ENCODE measurements around the gene GOLIM4. TPM values are rescaled to one million over a fixed set of nuclear protein-coding genes. Genes with fewer than 3 reads are reported as not detected.

Gene GOLIM4
- total and polyA plus RNA-seq, 2 of the 13 experiments (the other 11 are each of a cell fraction or from before 2014, with no cell fraction given) = 10.9 to 47.7 TPM

DNA sequence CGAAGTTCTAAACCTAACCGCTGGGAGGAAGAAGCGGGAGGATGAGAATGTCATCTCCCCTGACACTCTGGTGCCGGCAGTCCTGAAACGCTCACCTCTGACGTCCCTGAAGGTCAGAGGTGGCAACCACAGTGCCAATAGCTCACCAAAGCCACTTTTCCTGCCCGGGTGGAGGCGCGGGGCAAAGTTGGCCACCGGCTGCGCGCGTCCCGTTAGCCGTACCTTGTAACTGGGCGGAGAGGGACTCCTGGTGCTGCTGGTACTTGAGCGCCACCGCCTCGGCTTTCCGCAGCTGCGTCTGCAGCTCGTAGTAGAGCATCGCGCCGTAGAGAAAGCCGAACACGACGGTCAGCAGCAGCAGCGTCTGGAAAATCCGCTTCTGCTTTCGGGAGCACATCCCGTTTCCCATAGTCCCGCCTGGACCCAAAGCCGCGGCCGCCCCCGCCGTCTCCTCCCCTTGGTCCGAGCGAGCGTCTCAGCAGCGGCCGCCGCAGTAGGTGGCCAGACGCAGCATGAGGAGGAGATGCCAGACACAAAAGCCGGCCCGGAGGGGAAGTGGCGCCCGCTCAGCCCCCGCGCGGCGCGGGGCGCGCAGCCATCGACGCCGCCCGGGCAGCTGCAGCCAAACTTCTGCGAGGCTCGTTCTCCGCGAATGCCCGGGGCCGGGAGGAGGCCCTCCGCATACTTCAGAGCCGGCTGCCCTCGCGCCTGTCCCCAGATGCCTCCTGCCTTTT is 680 bp downstream of the GOLIM4 start (continued):
- TF ChIP-seq, protein P1, sequence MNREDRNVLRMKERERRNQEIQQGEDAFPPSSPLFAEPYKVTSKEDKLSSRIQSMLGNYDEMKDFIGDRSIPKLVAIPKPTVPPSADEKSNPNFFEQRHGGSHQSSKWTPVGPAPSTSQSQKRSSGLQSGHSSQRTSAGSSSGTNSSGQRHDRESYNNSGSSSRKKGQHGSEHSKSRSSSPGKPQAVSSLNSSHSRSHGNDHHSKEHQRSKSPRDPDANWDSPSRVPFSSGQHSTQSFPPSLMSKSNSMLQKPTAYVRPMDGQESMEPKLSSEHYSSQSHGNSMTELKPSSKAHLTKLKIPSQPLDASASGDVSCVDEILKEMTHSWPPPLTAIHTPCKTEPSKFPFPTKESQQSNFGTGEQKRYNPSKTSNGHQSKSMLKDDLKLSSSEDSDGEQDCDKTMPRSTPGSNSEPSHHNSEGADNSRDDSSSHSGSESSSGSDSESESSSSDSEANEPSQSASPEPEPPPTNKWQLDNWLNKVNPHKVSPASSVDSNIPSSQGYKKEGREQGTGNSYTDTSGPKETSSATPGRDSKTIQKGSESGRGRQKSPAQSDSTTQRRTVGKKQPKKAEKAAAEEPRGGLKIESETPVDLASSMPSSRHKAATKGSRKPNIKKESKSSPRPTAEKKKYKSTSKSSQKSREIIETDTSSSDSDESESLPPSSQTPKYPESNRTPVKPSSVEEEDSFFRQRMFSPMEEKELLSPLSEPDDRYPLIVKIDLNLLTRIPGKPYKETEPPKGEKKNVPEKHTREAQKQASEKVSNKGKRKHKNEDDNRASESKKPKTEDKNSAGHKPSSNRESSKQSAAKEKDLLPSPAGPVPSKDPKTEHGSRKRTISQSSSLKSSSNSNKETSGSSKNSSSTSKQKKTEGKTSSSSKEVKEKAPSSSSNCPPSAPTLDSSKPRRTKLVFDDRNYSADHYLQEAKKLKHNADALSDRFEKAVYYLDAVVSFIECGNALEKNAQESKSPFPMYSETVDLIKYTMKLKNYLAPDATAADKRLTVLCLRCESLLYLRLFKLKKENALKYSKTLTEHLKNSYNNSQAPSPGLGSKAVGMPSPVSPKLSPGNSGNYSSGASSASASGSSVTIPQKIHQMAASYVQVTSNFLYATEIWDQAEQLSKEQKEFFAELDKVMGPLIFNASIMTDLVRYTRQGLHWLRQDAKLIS (CRISPR knock-in tag; IDR thresholded peaks at IDR 0.05) = no peak
- TF ChIP-seq ZSCAN20 (CRISPR knock-in tag; IDR thresholded peaks at IDR 0.05; ENCODE audit: borderline replicate concordance) = no peak; the same call in 1 of the 2 replicates
- peak; percentile 86 for TF ChIP-seq AGO2 (optimal IDR thresholded peaks at IDR 0.05; ENCODE audit: low read depth, low read length)
- no peak; the same call in 1 of the 2 replicates for TF ChIP-seq ZFX (CRISPR knock-in tag; IDR thresholded peaks at IDR 0.05; ENCODE audit: low read depth)
- TF ChIP-seq, protein P2, sequence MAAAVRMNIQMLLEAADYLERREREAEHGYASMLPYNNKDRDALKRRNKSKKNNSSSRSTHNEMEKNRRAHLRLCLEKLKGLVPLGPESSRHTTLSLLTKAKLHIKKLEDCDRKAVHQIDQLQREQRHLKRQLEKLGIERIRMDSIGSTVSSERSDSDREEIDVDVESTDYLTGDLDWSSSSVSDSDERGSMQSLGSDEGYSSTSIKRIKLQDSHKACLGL (CRISPR knock-in tag; IDR thresholded peaks at IDR 0.05) = no peak
- TF ChIP-seq, protein P3, sequence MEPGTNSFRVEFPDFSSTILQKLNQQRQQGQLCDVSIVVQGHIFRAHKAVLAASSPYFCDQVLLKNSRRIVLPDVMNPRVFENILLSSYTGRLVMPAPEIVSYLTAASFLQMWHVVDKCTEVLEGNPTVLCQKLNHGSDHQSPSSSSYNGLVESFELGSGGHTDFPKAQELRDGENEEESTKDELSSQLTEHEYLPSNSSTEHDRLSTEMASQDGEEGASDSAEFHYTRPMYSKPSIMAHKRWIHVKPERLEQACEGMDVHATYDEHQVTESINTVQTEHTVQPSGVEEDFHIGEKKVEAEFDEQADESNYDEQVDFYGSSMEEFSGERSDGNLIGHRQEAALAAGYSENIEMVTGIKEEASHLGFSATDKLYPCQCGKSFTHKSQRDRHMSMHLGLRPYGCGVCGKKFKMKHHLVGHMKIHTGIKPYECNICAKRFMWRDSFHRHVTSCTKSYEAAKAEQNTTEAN (CRISPR knock-in tag; conservative IDR thresholded peaks at IDR 0.05) = no peak
- TF ChIP-seq, protein P4, sequence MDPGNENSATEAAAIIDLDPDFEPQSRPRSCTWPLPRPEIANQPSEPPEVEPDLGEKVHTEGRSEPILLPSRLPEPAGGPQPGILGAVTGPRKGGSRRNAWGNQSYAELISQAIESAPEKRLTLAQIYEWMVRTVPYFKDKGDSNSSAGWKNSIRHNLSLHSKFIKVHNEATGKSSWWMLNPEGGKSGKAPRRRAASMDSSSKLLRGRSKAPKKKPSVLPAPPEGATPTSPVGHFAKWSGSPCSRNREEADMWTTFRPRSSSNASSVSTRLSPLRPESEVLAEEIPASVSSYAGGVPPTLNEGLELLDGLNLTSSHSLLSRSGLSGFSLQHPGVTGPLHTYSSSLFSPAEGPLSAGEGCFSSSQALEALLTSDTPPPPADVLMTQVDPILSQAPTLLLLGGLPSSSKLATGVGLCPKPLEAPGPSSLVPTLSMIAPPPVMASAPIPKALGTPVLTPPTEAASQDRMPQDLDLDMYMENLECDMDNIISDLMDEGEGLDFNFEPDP (CRISPR knock-in tag; conservative IDR thresholded peaks at IDR 0.05) = no peak
- TF ChIP-seq, protein P5, sequence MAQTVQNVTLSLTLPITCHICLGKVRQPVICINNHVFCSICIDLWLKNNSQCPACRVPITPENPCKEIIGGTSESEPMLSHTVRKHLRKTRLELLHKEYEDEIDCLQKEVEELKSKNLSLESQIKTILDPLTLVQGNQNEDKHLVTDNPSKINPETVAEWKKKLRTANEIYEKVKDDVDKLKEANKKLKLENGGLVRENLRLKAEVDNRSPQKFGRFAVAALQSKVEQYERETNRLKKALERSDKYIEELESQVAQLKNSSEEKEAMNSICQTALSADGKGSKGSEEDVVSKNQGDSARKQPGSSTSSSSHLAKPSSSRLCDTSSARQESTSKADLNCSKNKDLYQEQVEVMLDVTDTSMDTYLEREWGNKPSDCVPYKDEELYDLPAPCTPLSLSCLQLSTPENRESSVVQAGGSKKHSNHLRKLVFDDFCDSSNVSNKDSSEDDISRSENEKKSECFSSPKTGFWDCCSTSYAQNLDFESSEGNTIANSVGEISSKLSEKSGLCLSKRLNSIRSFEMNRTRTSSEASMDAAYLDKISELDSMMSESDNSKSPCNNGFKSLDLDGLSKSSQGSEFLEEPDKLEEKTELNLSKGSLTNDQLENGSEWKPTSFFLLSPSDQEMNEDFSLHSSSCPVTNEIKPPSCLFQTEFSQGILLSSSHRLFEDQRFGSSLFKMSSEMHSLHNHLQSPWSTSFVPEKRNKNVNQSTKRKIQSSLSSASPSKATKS (CRISPR knock-in tag; IDR thresholded peaks at IDR 0.05) = no peak
- no peak for TF ChIP-seq BCL6 (CRISPR knock-in tag; IDR thresholded peaks at IDR 0.05)
- TF ChIP-seq ZNF20 (CRISPR knock-in tag; IDR thresholded peaks at IDR 0.05) = no peak
- TF ChIP-seq NFE2L2 (IDR thresholded peaks at IDR 0.05; ENCODE audit: low read length) = no peak
- no peak for TF ChIP-seq TOE1 (CRISPR knock-in tag; IDR thresholded peaks at IDR 0.05)
- peak; percentile 33 to 37; a peak in 1 of 4 replicates for TF ChIP-seq POLR2A (IDR thresholded peaks at IDR 0.05; ENCODE audit: insufficient read depth in 1 of 2, low read depth in 2 of 2, low read length in 2 of 2)
- TF ChIP-seq HOXD1 (CRISPR knock-in tag; IDR thresholded peaks at IDR 0.05) = no peak
- TF ChIP-seq, protein P6, sequence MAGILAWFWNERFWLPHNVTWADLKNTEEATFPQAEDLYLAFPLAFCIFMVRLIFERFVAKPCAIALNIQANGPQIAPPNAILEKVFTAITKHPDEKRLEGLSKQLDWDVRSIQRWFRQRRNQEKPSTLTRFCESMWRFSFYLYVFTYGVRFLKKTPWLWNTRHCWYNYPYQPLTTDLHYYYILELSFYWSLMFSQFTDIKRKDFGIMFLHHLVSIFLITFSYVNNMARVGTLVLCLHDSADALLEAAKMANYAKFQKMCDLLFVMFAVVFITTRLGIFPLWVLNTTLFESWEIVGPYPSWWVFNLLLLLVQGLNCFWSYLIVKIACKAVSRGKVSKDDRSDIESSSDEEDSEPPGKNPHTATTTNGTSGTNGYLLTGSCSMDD (CRISPR knock-in tag; IDR thresholded peaks at IDR 0.05) = no peak
- no peak for TF ChIP-seq CAMTA2 (CRISPR knock-in tag; IDR thresholded peaks at IDR 0.05; ENCODE audit: borderline replicate concordance)

Data from HepG2 (cell line).